ENCODE data around the gene MIEF1. TPM values are rescaled to one million over a fixed set of nuclear protein-coding genes. Genes with fewer than 3 reads are reported as not detected.

Gene MIEF1
- total RNA-seq, 4 donors from 2014 or later, result 19.7 to 21.7 (median 20.9) TPM

DNA sequence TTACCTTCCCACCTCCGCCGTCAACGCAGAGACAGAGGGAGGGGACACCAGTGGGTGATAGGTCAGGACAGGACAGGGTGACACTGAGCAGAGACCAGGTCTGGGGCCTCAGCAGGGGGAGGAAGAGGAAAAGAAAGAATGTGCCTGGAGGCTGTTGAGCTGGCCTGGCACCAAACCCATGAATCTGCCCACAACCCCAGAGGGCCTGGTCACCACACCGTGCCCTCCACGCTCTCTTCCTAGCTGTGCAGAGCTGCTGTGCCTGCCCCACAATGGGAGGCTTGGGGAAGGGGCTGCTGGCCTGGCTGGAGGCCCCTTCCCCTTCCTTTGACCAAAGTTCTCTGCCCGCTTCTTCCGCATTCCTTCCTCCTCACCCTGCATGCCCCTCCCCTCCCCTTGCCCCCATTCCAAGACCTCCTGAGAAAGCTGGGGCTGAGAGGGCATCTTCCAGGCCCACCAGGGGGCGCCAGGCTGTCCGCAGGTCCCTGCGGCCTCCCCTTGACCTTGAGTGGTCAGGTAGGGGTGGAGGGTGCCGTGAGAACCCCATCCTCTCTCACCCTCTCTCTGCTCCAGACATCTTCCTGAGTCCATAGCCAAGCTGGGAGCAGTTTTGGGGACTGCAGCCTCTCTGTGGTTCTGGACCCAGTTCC, 57.5 kb downstream of the MIEF1 start:
- 58% methylated on average over 10 of the region's 11 CpGs for WGBS
- TF ChIP-seq, protein P1, sequence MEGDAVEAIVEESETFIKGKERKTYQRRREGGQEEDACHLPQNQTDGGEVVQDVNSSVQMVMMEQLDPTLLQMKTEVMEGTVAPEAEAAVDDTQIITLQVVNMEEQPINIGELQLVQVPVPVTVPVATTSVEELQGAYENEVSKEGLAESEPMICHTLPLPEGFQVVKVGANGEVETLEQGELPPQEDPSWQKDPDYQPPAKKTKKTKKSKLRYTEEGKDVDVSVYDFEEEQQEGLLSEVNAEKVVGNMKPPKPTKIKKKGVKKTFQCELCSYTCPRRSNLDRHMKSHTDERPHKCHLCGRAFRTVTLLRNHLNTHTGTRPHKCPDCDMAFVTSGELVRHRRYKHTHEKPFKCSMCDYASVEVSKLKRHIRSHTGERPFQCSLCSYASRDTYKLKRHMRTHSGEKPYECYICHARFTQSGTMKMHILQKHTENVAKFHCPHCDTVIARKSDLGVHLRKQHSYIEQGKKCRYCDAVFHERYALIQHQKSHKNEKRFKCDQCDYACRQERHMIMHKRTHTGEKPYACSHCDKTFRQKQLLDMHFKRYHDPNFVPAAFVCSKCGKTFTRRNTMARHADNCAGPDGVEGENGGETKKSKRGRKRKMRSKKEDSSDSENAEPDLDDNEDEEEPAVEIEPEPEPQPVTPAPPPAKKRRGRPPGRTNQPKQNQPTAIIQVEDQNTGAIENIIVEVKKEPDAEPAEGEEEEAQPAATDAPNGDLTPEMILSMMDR (IDR thresholded peaks at IDR 0.05), result peak in 2 of 3 experiments; percentile 7 to 16
- TF ChIP-seq POLR2A (IDR thresholded peaks at IDR 0.05; ENCODE audit: low read depth), result no peak
- DNase-seq (ENCODE audit: extremely low spot score), result no peak
- intact Hi-C loops (cut with DNase I), result no loop called here
- peaks cover 3 to 90% (median 31%) of the 10 kb centered on the region in 4 donors for H3K27me3 ChIP-seq
- H3K9me3 ChIP-seq, result no peaks in the 10 kb centered on the region
- peaks cover 9 to 19% (median 15%) of the 10 kb centered on the region in 4 donors for H3K4me1 ChIP-seq
- H3K36me3 ChIP-seq, result no peaks in the 10 kb centered on the region
- no peak overlapping the region for H3K4me3 ChIP-seq
- no peak overlapping the region for H3K27ac ChIP-seq (replicated peaks in 1 of 4)

DNA sequence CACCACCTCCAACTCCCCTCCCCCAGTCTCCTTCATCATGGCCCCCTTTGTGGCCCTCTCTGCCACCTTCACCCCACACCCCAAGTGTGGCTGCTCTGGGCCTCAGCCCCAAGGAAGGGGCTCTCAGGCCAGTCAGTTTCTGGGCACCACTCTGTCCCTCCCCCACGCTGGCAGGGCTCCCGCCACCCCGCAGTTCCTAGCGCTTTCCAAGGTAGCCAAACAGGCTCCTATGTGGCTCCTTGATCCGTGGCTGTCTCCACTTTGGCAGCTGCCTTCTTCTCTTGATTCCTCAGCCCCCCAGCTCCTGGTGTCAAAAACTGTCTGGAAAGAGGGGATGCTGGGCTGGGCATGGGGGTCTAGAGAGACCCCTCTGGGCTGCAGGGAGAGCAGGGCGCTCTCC, 58.0 kb downstream of the MIEF1 start:
- WGBS, result 78% methylated on average over 6 of the region's 6 CpGs
- peaks cover 3 to 95% (median 31%) of the 10 kb centered on the region in 4 donors for H3K27me3 ChIP-seq

DNA sequence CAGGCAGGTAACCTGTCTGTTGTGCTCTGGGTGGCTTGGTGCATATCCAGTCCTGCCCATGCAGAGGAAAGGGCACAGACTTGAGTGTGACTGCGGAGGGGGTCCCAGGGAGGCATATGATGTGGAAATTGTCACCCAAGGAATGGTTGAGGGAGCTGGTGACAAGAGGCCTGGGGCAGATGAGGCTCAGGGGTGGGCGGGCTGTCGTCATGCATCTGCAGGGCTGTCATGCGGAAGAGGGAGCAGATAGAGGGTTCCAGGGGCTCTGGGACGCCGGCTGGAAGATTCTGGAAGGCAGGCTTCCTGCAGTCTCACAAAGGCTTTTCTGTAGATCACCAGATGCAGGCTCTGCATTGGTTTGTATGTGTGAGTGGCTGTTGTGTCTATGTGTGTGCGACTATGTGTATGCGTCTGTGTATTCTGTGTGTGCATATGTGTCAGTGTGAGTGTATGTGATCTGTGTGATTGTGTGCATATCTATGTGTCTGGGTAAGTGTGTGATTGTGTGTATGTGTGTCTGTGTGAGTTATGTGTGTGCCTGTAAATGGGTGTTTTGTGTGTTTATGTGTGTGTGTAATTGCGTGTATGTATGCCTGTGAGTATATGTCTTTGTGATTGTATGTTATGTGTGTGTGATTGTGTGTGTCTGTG, 60.9 kb downstream of the MIEF1 start:
- no peak for DNase-seq (ENCODE audit: extremely low spot score)
- H3K4me3 ChIP-seq, result no peak overlapping the region
- peaks cover 0 to 84% (median 15%) of the 10 kb centered on the region in 4 donors for H3K27me3 ChIP-seq
- H3K27ac ChIP-seq (replicated peaks in 1 of 4), result no peak overlapping the region
- H3K36me3 ChIP-seq, result no peaks in the 10 kb centered on the region
- no peak for TF ChIP-seq EP300 (IDR thresholded peaks at IDR 0.05)
- TF ChIP-seq POLR2A (IDR thresholded peaks at IDR 0.05; ENCODE audit: low read depth), result no peak
- TF ChIP-seq, protein P1 (IDR thresholded peaks at IDR 0.05), result no peak
- TF ChIP-seq POLR2AphosphoS5 (IDR thresholded peaks at IDR 0.05), result no peak
- H3K4me1 ChIP-seq, result peaks cover 6 to 8% (median 7%) of the 10 kb centered on the region in 4 donors
- 90% methylated on average over 7 of the region's 9 CpGs for WGBS
- intact Hi-C loops (cut with DNase I), result no loop called here
- H3K9me3 ChIP-seq, result no peaks in the 10 kb centered on the region

More for the DNA sequence above, 58.0 kb downstream of the MIEF1 start:
- TF ChIP-seq POLR2AphosphoS5 (IDR thresholded peaks at IDR 0.05) (no peak), POLR2A (IDR thresholded peaks at IDR 0.05; ENCODE audit: low read depth) (no peak), EP300 (IDR thresholded peaks at IDR 0.05) (no peak)
- TF ChIP-seq, protein P1 (IDR thresholded peaks at IDR 0.05), result no peak
- no peaks in the 10 kb centered on the region for H3K9me3 ChIP-seq
- H3K27ac ChIP-seq (replicated peaks in 1 of 4), result no peak overlapping the region
- H3K4me1 ChIP-seq, result peaks cover 9 to 19% (median 15%) of the 10 kb centered on the region in 4 donors
- no peak overlapping the region for H3K4me3 ChIP-seq
- H3K36me3 ChIP-seq, result no peaks in the 10 kb centered on the region
- intact Hi-C loops (cut with DNase I), result no loop called here
- no peak for DNase-seq (ENCODE audit: extremely low spot score)

DNA sequence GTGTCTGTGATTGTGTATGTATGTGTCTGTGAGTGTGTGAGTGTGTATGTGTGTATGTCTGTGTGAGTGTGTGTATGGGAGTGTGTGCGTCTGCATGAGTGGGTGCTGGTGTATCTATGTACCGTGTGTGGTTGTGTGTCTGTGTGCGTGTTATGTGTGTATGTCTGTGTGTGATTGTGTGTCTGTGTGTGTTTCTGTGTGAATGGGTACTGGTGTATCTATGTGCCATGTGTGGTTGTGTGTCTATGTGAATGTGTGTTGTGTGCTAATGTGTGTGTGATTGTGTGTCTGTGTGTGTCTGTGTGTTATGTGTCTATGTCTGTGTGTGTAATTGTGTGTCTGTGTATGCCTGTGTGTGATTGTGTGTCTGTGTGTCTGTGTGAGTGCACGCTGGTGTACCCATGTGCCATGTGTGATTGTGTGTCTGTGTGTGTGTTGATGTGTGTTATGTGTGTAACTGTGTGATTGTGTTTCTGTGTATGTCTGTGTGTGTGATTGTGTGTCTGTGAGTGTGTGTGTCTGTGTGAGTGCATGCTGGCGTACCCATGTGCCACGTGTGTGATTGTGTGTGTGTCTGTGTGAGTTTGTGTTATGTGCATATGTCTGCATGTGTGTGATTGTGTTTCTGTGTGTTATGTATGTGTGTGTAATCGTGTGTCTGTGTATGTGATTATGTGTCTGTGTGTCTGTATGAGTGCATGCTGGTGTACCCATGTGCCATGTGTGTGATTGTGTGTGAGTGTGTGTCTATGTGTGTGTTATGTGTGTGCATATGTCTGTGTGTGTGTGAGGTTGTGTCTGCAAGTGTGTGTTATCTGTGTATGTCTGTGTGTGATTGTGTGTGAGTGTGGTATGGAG, 61.7 kb downstream of the MIEF1 start:
- H3K27ac ChIP-seq (replicated peaks in 1 of 4), result no peak overlapping the region
- no peaks in the 10 kb centered on the region for H3K4me1 ChIP-seq
- H3K9me3 ChIP-seq, result no peaks in the 10 kb centered on the region
- H3K36me3 ChIP-seq, result no peaks in the 10 kb centered on the region
- intact Hi-C loops (cut with DNase I), result no loop called here
- TF ChIP-seq POLR2AphosphoS5 (IDR thresholded peaks at IDR 0.05) (no peak), EP300 (IDR thresholded peaks at IDR 0.05) (no peak), POLR2A (IDR thresholded peaks at IDR 0.05; ENCODE audit: low read depth) (no peak)
- TF ChIP-seq, protein P1 (IDR thresholded peaks at IDR 0.05), result no peak
- H3K27me3 ChIP-seq, result peaks cover 0 to 83% (median 7%) of the 10 kb centered on the region in 4 donors
- H3K4me3 ChIP-seq, result no peak overlapping the region
- 71% methylated on average over 7 of the region's 7 CpGs for WGBS
- DNase-seq (ENCODE audit: extremely low spot score), result no peak

Data from esophagus muscularis mucosa (tissue), 4 donors.